ENCODE data around the gene PRMT5.

Gene PRMT5

GRCh38 chr14:22877000-22877501 is 52.1 kb downstream of the PRMT5 start:
- H3K27ac ChIP-seq: no peak overlapping the region
- no peak for TF ChIP-seq ZFX (IDR thresholded peaks at IDR 0.05)
- TF ChIP-seq, protein P1, sequence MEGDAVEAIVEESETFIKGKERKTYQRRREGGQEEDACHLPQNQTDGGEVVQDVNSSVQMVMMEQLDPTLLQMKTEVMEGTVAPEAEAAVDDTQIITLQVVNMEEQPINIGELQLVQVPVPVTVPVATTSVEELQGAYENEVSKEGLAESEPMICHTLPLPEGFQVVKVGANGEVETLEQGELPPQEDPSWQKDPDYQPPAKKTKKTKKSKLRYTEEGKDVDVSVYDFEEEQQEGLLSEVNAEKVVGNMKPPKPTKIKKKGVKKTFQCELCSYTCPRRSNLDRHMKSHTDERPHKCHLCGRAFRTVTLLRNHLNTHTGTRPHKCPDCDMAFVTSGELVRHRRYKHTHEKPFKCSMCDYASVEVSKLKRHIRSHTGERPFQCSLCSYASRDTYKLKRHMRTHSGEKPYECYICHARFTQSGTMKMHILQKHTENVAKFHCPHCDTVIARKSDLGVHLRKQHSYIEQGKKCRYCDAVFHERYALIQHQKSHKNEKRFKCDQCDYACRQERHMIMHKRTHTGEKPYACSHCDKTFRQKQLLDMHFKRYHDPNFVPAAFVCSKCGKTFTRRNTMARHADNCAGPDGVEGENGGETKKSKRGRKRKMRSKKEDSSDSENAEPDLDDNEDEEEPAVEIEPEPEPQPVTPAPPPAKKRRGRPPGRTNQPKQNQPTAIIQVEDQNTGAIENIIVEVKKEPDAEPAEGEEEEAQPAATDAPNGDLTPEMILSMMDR (conservative IDR thresholded peaks at IDR 0.05): no peak

DNA sequence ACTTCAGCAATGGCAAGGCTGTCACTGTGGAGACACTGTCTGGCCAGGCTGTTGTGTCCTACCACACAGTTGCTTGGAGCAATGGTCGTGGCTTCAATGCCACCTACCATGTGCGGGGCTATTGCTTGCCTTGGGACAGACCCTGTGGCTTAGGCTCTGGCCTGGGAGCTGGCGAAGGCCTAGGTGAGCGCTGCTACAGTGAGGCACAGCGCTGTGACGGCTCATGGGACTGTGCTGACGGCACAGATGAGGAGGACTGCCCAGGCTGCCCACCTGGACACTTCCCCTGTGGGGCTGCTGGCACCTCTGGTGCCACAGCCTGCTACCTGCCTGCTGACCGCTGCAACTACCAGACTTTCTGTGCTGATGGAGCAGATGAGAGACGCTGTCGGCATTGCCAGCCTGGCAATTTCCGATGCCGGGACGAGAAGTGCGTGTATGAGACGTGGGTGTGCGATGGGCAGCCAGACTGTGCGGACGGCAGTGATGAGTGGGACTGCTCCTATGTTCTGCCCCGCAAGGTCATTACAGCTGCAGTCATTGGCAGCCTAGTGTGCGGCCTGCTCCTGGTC is 53.3 kb downstream of the PRMT5 start:
- no peak overlapping the region for H3K27ac ChIP-seq
- TF ChIP-seq, protein P1 (conservative IDR thresholded peaks at IDR 0.05): no peak
- TF ChIP-seq ZFX (IDR thresholded peaks at IDR 0.05): no peak

- no peak for TF ChIP-seq ZFX (IDR thresholded peaks at IDR 0.05)
- TF ChIP-seq, protein P1 (conservative IDR thresholded peaks at IDR 0.05): no peak
Measured at GRCh38 chr14:22875003-22875747, 54.0 kb downstream of the PRMT5 start.

DNA sequence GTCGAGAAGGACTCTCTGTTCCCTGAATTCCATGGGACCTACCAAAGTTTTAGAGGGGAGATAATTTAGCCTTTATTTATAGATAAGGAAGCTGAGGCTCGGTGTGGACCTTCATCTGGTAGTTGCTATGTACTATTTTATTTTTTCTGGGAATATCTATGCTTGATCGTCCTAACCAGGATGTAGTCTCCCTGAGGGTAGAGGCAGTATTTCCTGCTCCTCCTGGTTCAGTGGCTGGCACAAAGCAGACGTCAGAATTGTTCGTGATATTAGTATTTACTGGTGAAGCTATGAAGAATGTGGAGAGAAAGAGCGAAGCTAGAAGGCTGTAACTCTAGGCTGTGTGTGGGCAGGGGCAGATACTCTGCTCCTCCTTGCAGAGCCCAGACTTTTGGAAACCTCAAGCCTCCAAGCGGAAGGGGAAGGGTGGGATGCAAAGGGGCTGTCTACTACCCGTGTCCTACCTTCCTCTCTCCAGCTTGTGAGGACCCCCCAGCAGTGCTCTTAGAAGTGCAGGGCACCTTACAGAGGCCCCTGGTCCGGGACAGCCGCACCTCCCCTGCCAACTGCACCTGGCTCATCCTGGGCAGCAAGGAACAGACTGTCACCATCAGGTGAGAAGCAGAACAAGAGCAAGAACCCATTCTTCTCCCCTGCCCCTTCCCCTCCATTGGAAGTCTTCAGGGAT is 56.2 kb downstream of the PRMT5 start:
- H3K27ac ChIP-seq: peak overlapping the region; percentile 84

More at GRCh38 chr14:22875003-22875747, 54.0 kb downstream of the PRMT5 start:
- H3K27ac ChIP-seq: no peak overlapping the region

DNA sequence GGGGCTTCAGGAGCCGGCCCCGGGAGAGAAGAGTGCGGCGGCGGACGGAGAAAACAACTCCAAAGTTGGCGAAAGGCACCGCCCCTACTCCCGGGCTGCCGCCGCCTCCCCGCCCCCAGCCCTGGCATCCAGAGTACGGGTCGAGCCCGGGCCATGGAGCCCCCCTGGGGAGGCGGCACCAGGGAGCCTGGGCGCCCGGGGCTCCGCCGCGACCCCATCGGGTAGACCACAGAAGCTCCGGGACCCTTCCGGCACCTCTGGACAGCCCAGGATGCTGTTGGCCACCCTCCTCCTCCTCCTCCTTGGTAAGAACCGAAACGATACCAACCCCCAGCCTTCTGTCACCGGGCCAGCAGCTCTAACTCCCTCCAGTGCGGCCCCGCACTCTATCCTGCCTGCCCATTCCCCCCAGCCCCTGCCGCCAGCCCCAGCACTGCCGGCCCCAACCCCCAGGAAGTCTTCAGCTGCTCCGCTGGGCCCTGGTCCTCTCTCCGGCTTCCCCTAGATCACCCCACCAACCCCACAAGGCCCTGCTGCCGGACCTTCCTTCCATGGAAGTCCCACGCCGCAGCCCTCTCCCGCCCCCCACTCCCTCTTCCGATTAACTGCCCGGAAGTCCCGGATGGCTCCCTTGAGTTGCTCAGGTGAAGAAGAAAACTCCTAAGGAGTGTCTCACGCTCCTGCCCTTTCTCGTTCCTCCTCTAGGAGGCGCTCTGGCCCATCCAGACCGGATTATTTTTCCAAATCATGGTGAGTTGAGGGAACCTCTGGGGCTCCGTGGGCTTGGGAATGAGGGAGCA is 56.9 kb downstream of the PRMT5 start:
- peak overlapping the region; percentile 84 for H3K27ac ChIP-seq
- TF ChIP-seq ZFX (IDR thresholded peaks at IDR 0.05): no peak
- TF ChIP-seq, protein P1 (conservative IDR thresholded peaks at IDR 0.05): peak; percentile 95

More for the DNA sequence above, 56.2 kb downstream of the PRMT5 start:
- TF ChIP-seq, protein P1 (conservative IDR thresholded peaks at IDR 0.05): peak; percentile 73
- no peak for TF ChIP-seq ZFX (IDR thresholded peaks at IDR 0.05)

DNA sequence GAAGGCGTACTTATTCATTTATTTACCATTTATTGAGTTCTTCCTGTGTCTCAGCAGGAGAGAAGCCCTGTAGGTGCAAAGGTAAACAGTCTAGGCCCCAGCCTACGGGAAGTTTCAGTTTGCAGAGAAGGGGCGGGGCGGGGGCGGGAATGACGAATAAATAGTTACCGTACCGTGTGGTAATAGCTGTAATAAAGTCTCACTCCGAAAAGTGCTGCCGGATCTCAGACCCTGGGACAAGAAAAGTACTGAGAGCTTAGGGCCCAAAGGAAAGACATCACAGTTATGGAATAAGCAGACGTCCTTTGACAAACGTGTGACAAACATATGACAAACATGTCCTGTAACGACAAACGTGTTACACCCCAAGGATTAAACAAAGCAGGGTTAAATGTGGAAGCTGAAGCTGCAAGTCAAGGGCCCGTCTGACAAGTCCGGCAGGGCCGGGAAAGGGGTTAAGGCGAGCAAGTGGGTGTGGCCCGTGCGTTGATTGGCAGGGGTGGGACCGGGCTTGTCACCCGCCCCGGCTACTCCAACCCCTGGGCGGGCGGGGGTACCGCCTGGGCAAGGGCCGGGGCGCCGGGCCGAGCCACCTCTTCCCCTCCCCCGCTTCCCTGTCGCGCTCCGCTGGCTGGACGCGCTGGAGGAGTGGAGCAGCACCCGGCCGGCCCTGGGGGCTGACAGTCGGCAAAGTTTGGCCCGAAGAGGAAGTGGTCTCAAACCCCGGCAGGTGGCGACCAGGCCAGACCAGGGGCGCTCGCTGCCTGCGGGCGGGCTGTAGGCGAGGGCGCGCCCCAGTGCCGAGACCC is 57.7 kb downstream of the PRMT5 start, which contains the start of gene LRP10:
TSS of gene LRP10 (plus strand) at position 517 of the 809 bp plus-strand sequence. CDS start 564 bp downstream, outside the sequence.
- no peak for TF ChIP-seq ZFX (IDR thresholded peaks at IDR 0.05)
- TF ChIP-seq, protein P1 (conservative IDR thresholded peaks at IDR 0.05): no peak
- peak within 1 kb of the TSS; percentile 84 for H3K27ac ChIP-seq
